HEK293 (cell line): ENCODE data around the gene ITPR2.

ENCODE experiments used
- ATF2 ChIP-seq: fragments of 450-650 bp; formaldehyde crosslinking; IDR thresholded peaks from 2 replicates; pipeline ENCODE4 v1.5.1; 2016; ENCODE audit warnings: missing biosample characterization, missing genetic modification characterization, low read depth
- KLF1 ChIP-seq: fragments of 450-650 bp; formaldehyde crosslinking; IDR thresholded peaks from 2 replicates; pipeline ENCODE4 v1.5.1; 2016; ENCODE audit warnings: missing biosample characterization, missing genetic modification characterization
- ZNF292 ChIP-seq: fragments of 450-650 bp; formaldehyde crosslinking; IDR thresholded peaks from 2 replicates; pipeline ENCODE4 v1.5.1; 2016; ENCODE audit warnings: low read depth, missing biosample characterization, missing genetic modification characterization, borderline replicate concordance
- ZNF664 ChIP-seq: fragments of 450-650 bp; formaldehyde crosslinking; IDR thresholded peaks from 2 replicates; pipeline ENCODE4 v1.5.1; 2016; ENCODE audit warnings: missing biosample characterization, missing genetic modification characterization
- ZNF785 ChIP-seq: fragments of 450-650 bp; formaldehyde crosslinking; IDR thresholded peaks from 2 replicates; pipeline ENCODE4 v1.5.1; 2016; ENCODE audit warnings: missing biosample characterization, missing genetic modification characterization
- TF ChIP-seq, protein P1 (sequence below): fragments of 450-650 bp; formaldehyde crosslinking; IDR thresholded peaks from 2 replicates; pipeline ENCODE4 v1.5.1; 2016; ENCODE audit warnings: missing biosample characterization, missing genetic modification characterization
- TF ChIP-seq, protein P2 (sequence below): fragments of 450-650 bp; formaldehyde crosslinking; IDR thresholded peaks from 2 replicates; pipeline ENCODE4 v1.5.1; 2016; ENCODE audit warnings: missing biosample characterization, missing genetic modification characterization

DNA sequence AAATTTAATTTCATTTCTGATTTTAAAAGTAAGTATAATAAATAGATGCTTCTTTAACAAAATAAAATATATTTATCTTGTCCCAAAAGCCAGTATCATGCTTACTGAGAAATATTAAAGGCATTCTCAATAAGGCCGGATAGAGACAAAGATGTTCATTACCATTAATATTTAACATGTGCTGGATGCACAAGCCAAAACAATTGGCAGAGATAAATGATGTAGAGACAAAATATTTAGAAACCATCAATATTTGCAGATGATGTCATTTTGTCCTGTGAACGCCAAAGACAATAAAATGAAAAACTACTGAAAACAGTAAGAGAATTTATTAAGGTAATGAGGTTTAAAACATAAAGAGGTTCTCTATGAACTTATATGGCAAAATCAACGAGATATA, 313.5 kb downstream of the ITPR2 start:
- TF ChIP-seq, protein P1, sequence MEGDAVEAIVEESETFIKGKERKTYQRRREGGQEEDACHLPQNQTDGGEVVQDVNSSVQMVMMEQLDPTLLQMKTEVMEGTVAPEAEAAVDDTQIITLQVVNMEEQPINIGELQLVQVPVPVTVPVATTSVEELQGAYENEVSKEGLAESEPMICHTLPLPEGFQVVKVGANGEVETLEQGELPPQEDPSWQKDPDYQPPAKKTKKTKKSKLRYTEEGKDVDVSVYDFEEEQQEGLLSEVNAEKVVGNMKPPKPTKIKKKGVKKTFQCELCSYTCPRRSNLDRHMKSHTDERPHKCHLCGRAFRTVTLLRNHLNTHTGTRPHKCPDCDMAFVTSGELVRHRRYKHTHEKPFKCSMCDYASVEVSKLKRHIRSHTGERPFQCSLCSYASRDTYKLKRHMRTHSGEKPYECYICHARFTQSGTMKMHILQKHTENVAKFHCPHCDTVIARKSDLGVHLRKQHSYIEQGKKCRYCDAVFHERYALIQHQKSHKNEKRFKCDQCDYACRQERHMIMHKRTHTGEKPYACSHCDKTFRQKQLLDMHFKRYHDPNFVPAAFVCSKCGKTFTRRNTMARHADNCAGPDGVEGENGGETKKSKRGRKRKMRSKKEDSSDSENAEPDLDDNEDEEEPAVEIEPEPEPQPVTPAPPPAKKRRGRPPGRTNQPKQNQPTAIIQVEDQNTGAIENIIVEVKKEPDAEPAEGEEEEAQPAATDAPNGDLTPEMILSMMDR (tag by site-specific recombination) = no peak
- no peak for TF ChIP-seq ZNF292 (tag by site-specific recombination)
- TF ChIP-seq ZNF664 (tag by site-specific recombination) = no peak
- no peak for TF ChIP-seq ZNF785
- no peak for TF ChIP-seq ATF2 (tag by site-specific recombination)
- TF ChIP-seq, protein P2, sequence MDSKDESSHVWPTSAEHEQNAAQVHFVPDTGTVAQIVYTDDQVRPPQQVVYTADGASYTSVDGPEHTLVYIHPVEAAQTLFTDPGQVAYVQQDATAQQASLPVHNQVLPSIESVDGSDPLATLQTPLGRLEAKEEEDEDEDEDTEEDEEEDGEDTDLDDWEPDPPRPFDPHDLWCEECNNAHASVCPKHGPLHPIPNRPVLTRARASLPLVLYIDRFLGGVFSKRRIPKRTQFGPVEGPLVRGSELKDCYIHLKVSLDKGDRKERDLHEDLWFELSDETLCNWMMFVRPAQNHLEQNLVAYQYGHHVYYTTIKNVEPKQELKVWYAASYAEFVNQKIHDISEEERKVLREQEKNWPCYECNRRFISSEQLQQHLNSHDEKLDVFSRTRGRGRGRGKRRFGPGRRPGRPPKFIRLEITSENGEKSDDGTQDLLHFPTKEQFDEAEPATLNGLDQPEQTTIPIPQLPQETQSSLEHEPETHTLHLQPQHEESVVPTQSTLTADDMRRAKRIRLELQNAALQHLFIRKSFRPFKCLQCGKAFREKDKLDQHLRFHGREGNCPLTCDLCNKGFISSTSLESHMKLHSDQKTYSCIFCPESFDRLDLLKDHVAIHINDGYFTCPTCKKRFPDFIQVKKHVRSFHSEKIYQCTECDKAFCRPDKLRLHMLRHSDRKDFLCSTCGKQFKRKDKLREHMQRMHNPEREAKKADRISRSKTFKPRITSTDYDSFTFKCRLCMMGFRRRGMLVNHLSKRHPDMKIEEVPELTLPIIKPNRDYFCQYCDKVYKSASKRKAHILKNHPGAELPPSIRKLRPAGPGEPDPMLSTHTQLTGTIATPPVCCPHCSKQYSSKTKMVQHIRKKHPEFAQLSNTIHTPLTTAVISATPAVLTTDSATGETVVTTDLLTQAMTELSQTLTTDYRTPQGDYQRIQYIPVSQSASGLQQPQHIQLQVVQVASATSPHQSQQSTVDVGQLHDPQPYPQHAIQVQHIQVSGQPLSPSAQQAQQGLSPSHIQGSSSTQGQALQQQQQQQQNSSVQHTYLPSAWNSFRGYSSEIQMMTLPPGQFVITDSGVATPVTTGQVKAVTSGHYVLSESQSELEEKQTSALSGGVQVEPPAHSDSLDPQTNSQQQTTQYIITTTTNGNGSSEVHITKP = no peak
- no peak for TF ChIP-seq KLF1 (tag by site-specific recombination)
